Left ventricle myocardium inferior (tissue), 1 donor: ENCODE data around the gene ZBTB40. TPM values are rescaled to one million over a fixed set of nuclear protein-coding genes. Genes with fewer than 3 reads are reported as not detected.

Experiments used
- DNase-seq: peaks from one replicate; pipeline ENCODE4 v3.0.0-alpha.2; 2020
- H3K27ac ChIP-seq: fragments of 200-600 bp; replicated peaks from 2 replicates; pipeline ENCODE4 v1.8.0; 2021
- H3K27me3 ChIP-seq: fragments of 200-600 bp; 2 replicates; pipeline ENCODE4 v1.8.0; 2021; ENCODE audit warnings: low read depth
- H3K36me3 ChIP-seq: fragments of 200-600 bp; 2 replicates; pipeline ENCODE4 v1.8.0; 2021
- H3K4me1 ChIP-seq: fragments of 200-600 bp; 2 replicates; pipeline ENCODE4 v1.8.0; 2021
- H3K4me3 ChIP-seq: fragments of 200-600 bp; 2 replicates; pipeline ENCODE4 v1.8.0; 2021; ENCODE audit warnings: mild to moderate bottlenecking, moderate library complexity
- H3K9me3 ChIP-seq: fragments of 200-600 bp; replicated peaks from 2 replicates; pipeline ENCODE4 v1.8.0; 2021
- CTCF ChIP-seq: fragments of 200-600 bp; IDR thresholded peaks from 2 replicates; pipeline ENCODE4 v1.8.0; 2021; ENCODE audit warnings: antibody characterized with exemption, mild to moderate bottlenecking, borderline replicate concordance
- intact Hi-C: fragments of 100-400 bp; cut with micrococcal nuclease; formaldehyde crosslinking; loops from one replicate; pipeline ENCODE4 v1.11.0; 2022
- total RNA-seq: library from RNA; stranded (reverse); fragmentation: NEBNext Ultra II Directional; extraction: Animal tissue kit (Norgen Biotek cat#: 25700); gene quantifications from one replicate; pipeline ENCODE4 v1.2.1, GENCODE V29; 2021
- donor health status: DM: no; HTN: yes; CAD: no; lungs with severe emphysema.

The ZBTB40 gene
- total RNA-seq, 1 donor from 2014 or later, result 17.9 TPM

GRCh38 chr1:22567994-22568393 lies 116.3 kb downstream of the ZBTB40 start:
- no peaks in the 10 kb centered on the region for H3K9me3 ChIP-seq
- intact Hi-C loops, result no loop called here
- no peak for DNase-seq
- H3K4me3 ChIP-seq, result no peak overlapping the region
- no peak for TF ChIP-seq CTCF
- no peaks in the 10 kb centered on the region for H3K4me1 ChIP-seq
- no peaks in the 10 kb centered on the region for H3K36me3 ChIP-seq
- H3K27me3 ChIP-seq, result peaks cover 86% of the 10 kb centered on the region
- no peak overlapping the region for H3K27ac ChIP-seq

DNA sequence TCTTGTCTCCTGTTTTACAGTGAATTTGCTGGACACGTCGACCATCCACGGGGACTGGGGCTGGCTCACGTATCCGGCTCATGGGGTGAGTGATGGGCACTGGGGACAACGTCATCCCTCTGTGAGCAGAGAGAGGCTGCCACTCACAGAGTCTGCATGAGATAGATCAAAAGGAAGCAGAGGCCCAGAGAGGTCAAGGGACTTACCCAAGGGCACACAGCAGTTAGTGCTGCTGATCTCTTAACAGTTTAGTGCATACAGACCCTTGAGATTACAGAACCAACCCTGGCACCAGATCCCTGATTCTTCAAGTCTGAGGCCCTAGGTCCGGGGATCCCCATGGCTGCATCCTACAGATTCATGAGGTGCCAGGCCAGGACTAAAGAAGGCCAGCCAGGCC lies 117.6 kb downstream of the ZBTB40 start:
- no peaks in the 10 kb centered on the region for H3K36me3 ChIP-seq
- TF ChIP-seq CTCF, result no peak
- H3K4me1 ChIP-seq, result no peaks in the 10 kb centered on the region
- H3K27me3 ChIP-seq, result peaks cover 90% of the 10 kb centered on the region
- no peaks in the 10 kb centered on the region for H3K9me3 ChIP-seq
- no peak overlapping the region for H3K4me3 ChIP-seq
- H3K27ac ChIP-seq, result no peak overlapping the region
- no peak for DNase-seq
- intact Hi-C loops, result no loop called here

DNA sequence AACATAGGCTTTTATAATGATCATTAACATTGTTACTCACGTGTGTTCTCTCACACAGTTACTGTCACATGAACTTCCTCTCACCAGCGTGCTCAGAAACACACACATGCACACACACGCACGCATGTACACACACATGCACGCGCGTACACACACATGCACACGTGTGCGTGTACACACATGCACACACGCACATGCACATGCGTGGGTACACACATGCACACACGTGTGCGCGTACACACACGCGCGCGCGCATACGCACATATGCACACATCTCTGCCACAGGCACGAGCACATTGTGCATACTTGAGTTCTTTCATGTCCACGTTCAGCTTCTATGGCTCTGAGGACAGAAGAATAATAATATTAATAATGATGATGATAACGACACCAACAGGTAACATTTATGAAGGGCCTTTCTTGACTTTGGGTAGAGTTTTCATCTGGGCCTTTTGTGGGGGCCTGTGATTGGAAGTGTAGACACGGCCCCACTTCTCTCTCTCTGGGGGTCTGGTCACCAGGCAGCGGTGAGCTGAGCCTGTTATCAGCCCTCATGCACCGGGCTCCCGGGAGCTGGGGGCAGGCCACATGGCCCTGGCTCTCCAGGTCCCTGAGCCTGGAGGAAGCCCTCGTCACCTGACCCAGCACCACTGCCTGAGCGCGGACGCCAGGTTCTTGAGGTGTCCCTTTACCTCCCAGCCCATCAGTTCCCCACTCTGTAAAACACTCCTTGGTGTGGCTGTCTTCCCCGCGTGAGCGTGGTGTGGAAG lies 118.7 kb downstream of the ZBTB40 start:
- no peak for DNase-seq
- H3K4me1 ChIP-seq, result no peaks in the 10 kb centered on the region
- H3K4me3 ChIP-seq, result no peak overlapping the region
- no peaks in the 10 kb centered on the region for H3K36me3 ChIP-seq
- no peak overlapping the region for H3K27ac ChIP-seq
- H3K27me3 ChIP-seq, result peaks cover 83% of the 10 kb centered on the region
- intact Hi-C loops, result no loop called here
- no peak for TF ChIP-seq CTCF
- H3K9me3 ChIP-seq, result no peaks in the 10 kb centered on the region

DNA sequence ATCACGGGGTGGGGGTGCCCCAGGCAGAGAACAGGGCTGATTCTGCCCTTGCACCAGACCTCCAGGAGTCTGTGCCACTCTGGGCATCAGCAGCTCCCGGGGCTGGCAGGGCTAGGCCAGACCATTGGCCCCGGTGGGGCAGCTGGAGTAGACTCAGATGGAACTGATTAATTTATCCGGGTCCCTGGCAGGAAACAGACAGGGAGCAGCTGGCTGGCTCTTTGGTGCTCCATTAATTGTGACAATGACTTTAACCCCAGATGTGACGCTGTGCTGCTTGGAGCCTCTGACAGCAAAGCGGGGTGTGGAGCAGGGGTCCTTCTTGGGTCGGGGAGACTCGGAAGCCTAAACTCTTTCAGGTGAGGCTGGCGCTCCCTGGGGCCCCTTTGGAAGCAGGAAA lies 121.2 kb downstream of the ZBTB40 start:
- H3K9me3 ChIP-seq, result no peaks in the 10 kb centered on the region
- H3K4me3 ChIP-seq, result no peak overlapping the region
- no peak for DNase-seq
- no peaks in the 10 kb centered on the region for H3K4me1 ChIP-seq
- intact Hi-C loops, result no loop called here
- no peak overlapping the region for H3K27ac ChIP-seq
- TF ChIP-seq CTCF, result no peak
- peaks cover 58% of the 10 kb centered on the region for H3K27me3 ChIP-seq
- H3K36me3 ChIP-seq, result no peaks in the 10 kb centered on the region

DNA sequence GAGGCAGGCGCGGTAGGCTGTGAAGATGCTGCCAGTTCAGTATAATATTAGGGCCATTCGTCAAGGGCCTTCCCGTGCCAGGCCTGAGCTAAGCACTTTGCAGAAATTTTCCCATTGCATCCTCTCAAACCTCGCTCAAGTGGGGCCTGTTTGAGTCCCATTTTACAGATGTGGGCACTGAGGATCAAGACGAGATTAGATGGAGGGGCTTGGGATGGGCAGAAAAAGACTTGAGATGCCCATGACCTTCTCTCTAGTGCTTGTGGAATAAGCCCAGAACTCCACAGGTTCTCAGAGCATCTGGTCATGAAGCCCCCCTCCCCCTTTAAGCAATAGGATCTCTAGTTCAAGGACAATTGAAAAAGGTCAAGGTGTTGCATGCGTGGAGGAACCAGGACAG lies 121.6 kb downstream of the ZBTB40 start:
- Histone ChIP-seq H3K27ac (no peak overlapping the region), H3K9me3 (no peaks in the 10 kb centered on the region), H3K36me3 (no peaks in the 10 kb centered on the region), H3K4me1 (no peaks in the 10 kb centered on the region), H3K4me3 (no peak overlapping the region), H3K27me3 (peaks cover 55% of the 10 kb centered on the region)
- intact Hi-C loops, result no loop called here
- TF ChIP-seq CTCF, result no peak
- no peak for DNase-seq
